Heart right ventricle (tissue), 16 donors: ENCODE data around the gene CSNK1D. TPM values are rescaled to one million over a fixed set of nuclear protein-coding genes. Genes with fewer than 3 reads are reported as not detected.

Experiments used
- ATAC-seq, 8 donors: fragments of 200-7000 bp; cut with Tn5 transposase; one replicate each; pipeline ENCODE4 v1.9.1; 2020; ENCODE audit warnings: mild to moderate bottlenecking in 8 of 8, moderate library complexity in 8 of 8, moderate number of reproducible peaks in 1 of 8
- DNase-seq, 2 donors: peaks; one replicate each; pipeline ENCODE4 v3.0.0-alpha.2; 2020
- H3K27ac ChIP-seq, 10 donors: fragments of 200-600 bp; sonication (generic) in 2 of 10; one replicate each; pipeline versions ENCODE4 v1.5.0 to v1.8.0; 2020 to 2022; ENCODE audit warnings: mild to moderate bottlenecking in 3 of 10
- H3K27me3 ChIP-seq, 7 donors: fragments of 200-600 bp; one replicate each; pipeline ENCODE4 v1.8.0; 2021 to 2022; ENCODE audit warnings: mild to moderate bottlenecking in 2 of 7
- H3K36me3 ChIP-seq, 9 donors: fragments of 200-600 bp; sonication (generic) in 1 of 9; one replicate each; pipeline versions ENCODE4 v1.5.0 to v1.8.0; 2020 to 2022; ENCODE audit warnings: mild to moderate bottlenecking in 2 of 9
- H3K4me1 ChIP-seq, 9 donors: fragments of 200-600 bp; sonication (generic) in 1 of 9; one replicate each; pipeline versions ENCODE4 v1.5.0 to v1.8.0; 2020 to 2022; ENCODE audit warnings: mild to moderate bottlenecking in 4 of 9
- H3K4me3 ChIP-seq, 10 donors: fragments of 200-600 bp; sonication (generic) in 2 of 10; one replicate each; pipeline versions ENCODE4 v1.5.0 to v1.8.0; 2020 to 2022; ENCODE audit warnings: mild to moderate bottlenecking in 7 of 10, moderate library complexity in 2 of 10
- H3K9me3 ChIP-seq, 11 donors: fragments of 200-600 bp in 10 of 11; sonication (generic) in 2 of 11; one replicate each; pipeline versions ENCODE4 v1.5.0 to v1.8.0; 2013 to 2022; ENCODE audit warnings: mild to moderate bottlenecking in 2 of 11, control low read depth in 1 of 11, moderate library complexity in 1 of 11
- CTCF ChIP-seq, 9 donors: fragments of 200-600 bp; sonication (generic) in 2 of 9; IDR thresholded peaks; one replicate each; pipeline versions ENCODE4 v1.5.0 to v1.8.0; 2021 to 2022; ENCODE audit warnings: antibody characterized with exemption in 9 of 9, mild to moderate bottlenecking in 5 of 9, moderate library complexity in 1 of 9
- WGBS, 2 donors: extraction: QIAGEN DNeasy Blood & Tissue Kit; methylation state at CpG; one replicate each; pipeline ENCODE4 v1.1.7; 2013; ENCODE audit warnings: inconsistent platforms in 1 of 2; 5-methylcytosine and 5-hydroxymethylcytosine counted together
- intact Hi-C, 10 donors: fragments of 100-400 bp; cut with DNase I; formaldehyde crosslinking; loops; one replicate each; pipeline versions ENCODE4 v1.11.1 to v1.14.2; 2022
- polyA plus RNA-seq, 2 donors: library from polyadenylated mRNA; stranded (reverse); fragments of 200-250 nt; gene quantifications; one replicate each; pipeline ENCODE4 v1.2.3, GENCODE V29; 2013
- total RNA-seq, 10 donors: library from RNA; stranded (reverse); fragmentation: NEBNext Ultra II Directional in 3 of 10; extraction: Animal tissue kit (Norgen Biotek cat#: 25700) in 3 of 10; gene quantifications; one replicate each; pipeline versions ENCODE4 v1.2.1 to v1.2.4, GENCODE V29; 2021 to 2023
- donor health status: Arrhythmogenic right ventricular cardiomyopathy.
- donor health status: ischemic (EF 13 %, LVEDD 7.1; RV severe dilation, severe dysfunction).
- donor health status: healthy with polysubstance abuse.
- donor health status: DM: no; HTN: yes; CAD: no.
- donor health status: DM: no; HTN: no; CAD: no.
- donor health status: ischemic (EF 25% LVEDD 6.9; RV normal size, moderate dysfunction).
- donor health status: ischemic (EF 25% LVEDD 5.7; RV mildly dilated, moderate dysfunction).
- donor health status: healthy.
- donor health status: DM: yes; HTN: yes; CAD: no.
- donor health status: Ischemic cardiomyopathy.
- donor health status: ischemic (EF 35%, LVEDD 5.7; RV mildly dilated, moderate dysfunction).
- donor health status: nonischemic (EF 11% LVEDD 7.7; RV severe dilation, severe dysfunction).
- donor health status: DM: yes; HTN: yes; CAD: no.
- donor health status: PGD.
- donor health status: ischemic (EF 29% LVEDD 5.4; RV normal size, mild dysfunction).
- donor health status: nonischemic (EF 23%, LVEDD 6.1; RV moderate dilation, normal function).

CSNK1D gene
- total and polyA plus RNA-seq, 12 donors, result 54.4 to 72.7 (median 66.8) TPM

GRCh38 chr17:82235775-82236141 is 37.7 kb downstream of the CSNK1D start:
- ATAC-seq, result no peak
- no peaks in the 10 kb centered on the region for H3K27me3 ChIP-seq
- peak in 1 of 2 donors; percentile 18 for DNase-seq
- peaks cover 48 to 94% (median 59%) of the 10 kb centered on the region in 9 donors for H3K4me1 ChIP-seq
- TF ChIP-seq CTCF (IDR thresholded peaks at IDR 0.05), result no peak
- H3K36me3 ChIP-seq, result peaks cover 0 to 66% (median 0%) of the 10 kb centered on the region in 9 donors
- H3K9me3 ChIP-seq, result no peaks in the 10 kb centered on the region
- H3K27ac ChIP-seq, result peak overlapping the region in 2 of 10 donors; percentile 45 to 51
- H3K4me3 ChIP-seq, result no peak overlapping the region
- intact Hi-C loops, result loop anchor here in 7 of 10 donors (2.0 to 10.0 kb wide), 4 partner anchors 37 to 89 kb away; partner anchors contain the start of gene CSNK1D (in 2 of the 7)
- WGBS, 2 donors, result 79% methylated on average over 15 of the region's 15 CpGs

- intact Hi-C loops, result loop anchor here in 6 of 10 donors (5.0 to 10.0 kb wide), 3 partner anchors 37 to 90 kb away; partner anchors contain the start of gene CSNK1D (in 2 of the 6)
- Histone ChIP-seq H3K9me3 (no peaks in the 10 kb centered on the region), H3K4me1 (peaks cover 42 to 94% (median 59%) of the 10 kb centered on the region in 9 donors), H3K4me3 (no peak overlapping the region), H3K36me3 (peaks cover 0 to 64% (median 0%) of the 10 kb centered on the region in 9 donors), H3K27ac (peak overlapping the region in 1 of 10 donors; percentile 45), H3K27me3 (no peaks in the 10 kb centered on the region)
- DNase-seq, result peak in 1 of 2 donors; percentile 9
- TF ChIP-seq CTCF (IDR thresholded peaks at IDR 0.05), result no peak
- 84 to 87% methylated on average over 19 of the region's 19 CpGs for WGBS, 2 donors
- no peak for ATAC-seq
These were observed 38.3 kb downstream of the CSNK1D start for GRCh38 chr17:82235056-82235774.

- Histone ChIP-seq H3K9me3 (no peaks in the 10 kb centered on the region), H3K27ac (no peak overlapping the region), H3K4me1 (peaks cover 35 to 94% (median 59%) of the 10 kb centered on the region in 9 donors), H3K36me3 (peaks cover 0 to 56% (median 0%) of the 10 kb centered on the region in 9 donors), H3K4me3 (no peak overlapping the region), H3K27me3 (no peaks in the 10 kb centered on the region)
- WGBS, 2 donors, result 72 to 77% methylated on average over 26 of the region's 26 CpGs
- intact Hi-C loops, result loop anchor here in 7 of 10 donors (5.0 to 10.0 kb wide), 4 partner anchors 38 to 90 kb away; partner anchors contain the start of gene CSNK1D (in 2 of the 7)
- TF ChIP-seq CTCF (IDR thresholded peaks at IDR 0.05), result no peak
- peak in 1 of 2 donors; percentile 18 for DNase-seq
- ATAC-seq, result no peak
These were observed 39.1 kb downstream of the CSNK1D start for GRCh38 chr17:82234211-82235055.
